Lower lobe of right lung (tissue), 2 donors: ENCODE results near the gene SMC4. TPM values are rescaled to one million over a fixed set of nuclear protein-coding genes. Genes with fewer than 3 reads are reported as not detected.

ENCODE experiments used
- ATAC-seq, 2 donors: fragments of 200-7000 bp; cut with Tn5 transposase; one replicate each; pipeline ENCODE4 v1.9.1; 2020 to 2022; ENCODE audit warnings: mild to moderate bottlenecking in 2 of 2, moderate library complexity in 2 of 2
- DNase-seq: peaks from one replicate; pipeline ENCODE4 v3.0.0-alpha.2; 2020
- H3K27ac ChIP-seq: fragments of 200-600 bp; one replicate; pipeline ENCODE4 v1.8.0; 2022
- H3K27me3 ChIP-seq: fragments of 200-600 bp; one replicate; pipeline ENCODE4 v1.8.0; 2022; ENCODE audit warnings: low read depth
- H3K36me3 ChIP-seq: fragments of 200-600 bp; one replicate; pipeline ENCODE4 v1.8.0; 2022; ENCODE audit warnings: mild to moderate bottlenecking
- H3K4me1 ChIP-seq: fragments of 200-600 bp; one replicate; pipeline ENCODE4 v1.8.0; 2022
- H3K4me3 ChIP-seq: fragments of 200-600 bp; one replicate; pipeline ENCODE4 v1.8.0; 2022; ENCODE audit warnings: mild to moderate bottlenecking
- H3K9me3 ChIP-seq: fragments of 200-600 bp; one replicate; pipeline ENCODE4 v1.8.0; 2022
- CTCF ChIP-seq: fragments of 200-600 bp; IDR thresholded peaks from one replicate; pipeline ENCODE4 v1.8.0; 2022; ENCODE audit warnings: antibody characterized with exemption, mild to moderate bottlenecking
- intact Hi-C: fragments of 100-400 bp; cut with DNase I; formaldehyde crosslinking; loops from one replicate; pipeline ENCODE4 v1.11.0; 2022
- total RNA-seq: library from RNA; stranded (reverse); fragmentation: NEBNext Ultra II Directional; extraction: Animal tissue kit (Norgen Biotek cat#: 25700); gene quantifications from one replicate; pipeline ENCODE4 v1.2.1, GENCODE V29; 2021
- donor health status: DM: no; HTN: yes; CAD: no; lungs with severe emphysema.

SMC4 gene
- total RNA-seq, 1 donor from 2014 or later: 57.6 TPM

GRCh38 chr3:160374925-160375324 is 24.5 kb upstream of the SMC4 start:
- Histone ChIP-seq H3K27ac (no peak overlapping the region), H3K36me3 (peaks cover 35% of the 10 kb centered on the region), H3K4me3 (no peak overlapping the region), H3K9me3 (no peaks in the 10 kb centered on the region), H3K27me3 (no peaks in the 10 kb centered on the region), H3K4me1 (no peaks in the 10 kb centered on the region)
- intact Hi-C loops: no loop called here
- TF ChIP-seq CTCF: no peak
- DNase-seq: no peak
- ATAC-seq: no peak

GRCh38 chr3:160376681-160377080 is 22.8 kb upstream of the SMC4 start:
- TF ChIP-seq CTCF: no peak
- no peaks in the 10 kb centered on the region for H3K9me3 ChIP-seq
- no peaks in the 10 kb centered on the region for H3K4me1 ChIP-seq
- no peak overlapping the region for H3K27ac ChIP-seq
- DNase-seq: no peak
- ATAC-seq: no peak
- H3K36me3 ChIP-seq: peaks cover 35% of the 10 kb centered on the region
- intact Hi-C loops: no loop called here
- no peak overlapping the region for H3K4me3 ChIP-seq
- no peaks in the 10 kb centered on the region for H3K27me3 ChIP-seq

GRCh38 chr3:160378331-160379109 is 20.9 kb upstream of the SMC4 start:
- Histone ChIP-seq H3K36me3 (peaks cover 35% of the 10 kb centered on the region), H3K4me3 (no peak overlapping the region), H3K9me3 (no peaks in the 10 kb centered on the region), H3K27me3 (no peaks in the 10 kb centered on the region), H3K4me1 (no peaks in the 10 kb centered on the region), H3K27ac (no peak overlapping the region)
- no peak for TF ChIP-seq CTCF
- ATAC-seq: no peak
- intact Hi-C loops: no loop called here
- no peak for DNase-seq

- Histone ChIP-seq H3K4me3 (no peak overlapping the region), H3K27ac (no peak overlapping the region), H3K27me3 (no peaks in the 10 kb centered on the region), H3K4me1 (no peaks in the 10 kb centered on the region), H3K36me3 (peaks cover 23% of the 10 kb centered on the region), H3K9me3 (no peaks in the 10 kb centered on the region)
- ATAC-seq (no peak), DNase-seq (no peak)
- no peak for TF ChIP-seq CTCF
- intact Hi-C loops: no loop called here
These were observed 19.7 kb upstream of the SMC4 start for GRCh38 chr3:160379628-160380214.

GRCh38 chr3:160381470-160381869 is 18.0 kb upstream of the SMC4 start:
- intact Hi-C loops: no loop called here
- no peak for DNase-seq

More at GRCh38 chr3:160381470-160381869, 18.0 kb upstream of the SMC4 start:
- ATAC-seq: no peak
- Histone ChIP-seq H3K9me3 (no peaks in the 10 kb centered on the region), H3K27ac (no peak overlapping the region), H3K36me3 (peaks cover 9% of the 10 kb centered on the region), H3K4me3 (no peak overlapping the region), H3K27me3 (no peaks in the 10 kb centered on the region), H3K4me1 (peaks cover 6% of the 10 kb centered on the region)
- TF ChIP-seq CTCF: no peak
